Measurements from ENCODE around the gene CDH23.

GRCh38 chr10:71397296-71398212, 834 bp downstream of the CDH23 start:
- TF ChIP-seq EP300 (conservative IDR thresholded peaks at IDR 0.05; ENCODE audit: poor library complexity, severe bottlenecking), result no peak
- peak; percentile 26 for TF ChIP-seq CTCF (IDR thresholded peaks at IDR 0.05; ENCODE audit: poor library complexity, severe bottlenecking)
- TF ChIP-seq EZH2 (IDR thresholded peaks at IDR 0.05; ENCODE audit: borderline replicate concordance, insufficient read depth, low read length, poor library complexity, severe bottlenecking), result no peak
- TF ChIP-seq RAD21 (conservative IDR thresholded peaks at IDR 0.05), result peak; percentile 50

Data from neural cell (in vitro differentiated cells).